Esophagus muscularis mucosa (tissue), 4 donors: Measurements from ENCODE around the gene SETD7. TPM values are rescaled to one million over a fixed set of nuclear protein-coding genes. Genes with fewer than 3 reads are reported as not detected.

Source experiments
- DNase-seq: peaks from one replicate; pipeline ENCODE4 v3.0.0-alpha.2; 2017; ENCODE audit errors: extremely low spot score
- H3K27ac ChIP-seq, 4 donors: fragments of 200-600 bp; sonication (generic); replicated peaks in 1 of 4; 1 replicate in 3 of 4; 2 replicates in 1 of 4; pipeline ENCODE4 v1.5.1; 2016 to 2019; ENCODE audit warnings: mild to moderate bottlenecking in 1 of 4
- H3K27me3 ChIP-seq, 4 donors: fragments of 200-600 bp; sonication (generic); one replicate each; pipeline versions ENCODE4 v1.5.1 to v1.6.0; 2016 to 2019
- H3K36me3 ChIP-seq, 4 donors: fragments of 200-600 bp; sonication (generic); one replicate each; pipeline ENCODE4 v1.5.1; 2016 to 2019
- H3K4me1 ChIP-seq, 4 donors: fragments of 200-600 bp; sonication (generic); one replicate each; pipeline ENCODE4 v1.5.1; 2016 to 2019
- H3K4me3 ChIP-seq, 4 donors: fragments of 200-600 bp; sonication (generic); 1 replicate in 2 of 4; 2 replicates in 2 of 4; pipeline ENCODE4 v1.5.1; 2016 to 2019; ENCODE audit warnings: mild to moderate bottlenecking in 4 of 4, moderate library complexity in 1 of 4
- H3K9me3 ChIP-seq, 4 donors: fragments of 200-600 bp; sonication (generic); 1 replicate in 3 of 4; 2 replicates in 1 of 4; pipeline ENCODE4 v1.5.1; 2016 to 2019
- CTCF ChIP-seq, 3 experiments: fragments of 200-600 bp in 2 of 3; fragments of 450-650 bp in 1 of 3; sonication (generic) in 2 of 3; IDR thresholded peaks; one replicate each; pipeline ENCODE4 v1.5.1; 2017 to 2019; ENCODE audit warnings: antibody characterized with exemption in 3 of 3, mild to moderate bottlenecking in 2 of 3, moderate library complexity in 1 of 3
- EP300 ChIP-seq: sonication (generic); formaldehyde crosslinking; IDR thresholded peaks from one replicate; pipeline ENCODE4 v1.6.1; 2017; ENCODE audit warnings: antibody characterized with exemption
- POLR2A ChIP-seq: fragments of 450-650 bp; IDR thresholded peaks from one replicate; pipeline ENCODE4 v1.6.1; 2017; ENCODE audit warnings: antibody characterized with exemption, moderate library complexity, mild to moderate bottlenecking, low read depth
- POLR2AphosphoS5 ChIP-seq, 2 donors: sonication (generic); formaldehyde crosslinking; IDR thresholded peaks; one replicate each; pipeline ENCODE4 v1.6.1; 2017; ENCODE audit warnings: antibody characterized with exemption in 2 of 2
- WGBS: methylation state at CpG from one replicate; pipeline ENCODE4 v1.1.5; 2018; 5-methylcytosine and 5-hydroxymethylcytosine counted together
- intact Hi-C: fragments of 100-400 bp; cut with DNase I; formaldehyde crosslinking; loops from one replicate; pipeline ENCODE4 v1.15.1; 2023
- total RNA-seq, 4 donors: library from RNA; depleted of rRNA; stranded (reverse); fragments of >200 nt; gene quantifications; one replicate each; pipeline versions ENCODE4 v1.1.0 to v1.2.1, GENCODE V29; 2016

Gene SETD7
- total RNA-seq, 4 donors from 2014 or later, result 54.4 to 96.0 (median 63.9) TPM

GRCh38 chr4:139457318-139457717 lies 98.7 kb downstream of the SETD7 start:
- intact Hi-C loops, result loop anchor here (5.0 to 10.0 kb wide), 3 partner anchors 90 to 373 kb away; partner anchors contain the start of gene ELF2
- H3K4me1 ChIP-seq, result peaks cover 29 to 68% (median 63%) of the 10 kb centered on the region in 4 donors
- no peak for TF ChIP-seq CTCF (IDR thresholded peaks at IDR 0.05)
- no peak for TF ChIP-seq POLR2AphosphoS5 (IDR thresholded peaks at IDR 0.05)
- TF ChIP-seq EP300, result no peak
- no peak for TF ChIP-seq POLR2A

GRCh38 chr4:139455126-139455538 lies 100.9 kb downstream of the SETD7 start:
- no peaks in the 10 kb centered on the region for H3K9me3 ChIP-seq
- no peak for TF ChIP-seq POLR2AphosphoS5 (IDR thresholded peaks at IDR 0.05)
- TF ChIP-seq EP300, result no peak
- TF ChIP-seq POLR2A, result no peak
- no peak for TF ChIP-seq CTCF (IDR thresholded peaks at IDR 0.05)
- intact Hi-C loops, result loop anchor here (5.0 to 10.0 kb wide), 3 partner anchors 92 to 370 kb away; partner anchors contain the start of gene ELF2
- DNase-seq, result no peak
- peak overlapping the region; percentile 92 to 99 (median 96) for H3K27ac ChIP-seq
- peaks cover 36 to 63% (median 59%) of the 10 kb centered on the region in 4 donors for H3K4me1 ChIP-seq
- H3K27me3 ChIP-seq, result no peaks in the 10 kb centered on the region
- 57% methylated on average over 6 of the region's 6 CpGs for WGBS
- peak overlapping the region; percentile 76 to 93 (median 81) for H3K4me3 ChIP-seq
- no peaks in the 10 kb centered on the region for H3K36me3 ChIP-seq

More at GRCh38 chr4:139457318-139457717, 98.7 kb downstream of the SETD7 start:
- H3K27ac ChIP-seq, result no peak overlapping the region
- no peaks in the 10 kb centered on the region for H3K36me3 ChIP-seq
- H3K4me3 ChIP-seq, result no peak overlapping the region
- no peaks in the 10 kb centered on the region for H3K9me3 ChIP-seq
- no peaks in the 10 kb centered on the region for H3K27me3 ChIP-seq
- no peak for DNase-seq
- WGBS, result 65% methylated on average over 4 of the region's 4 CpGs

GRCh38 chr4:139454111-139455045 lies 101.6 kb downstream of the SETD7 start, which contains the start of gene RAB33B:
TSS of gene RAB33B (plus strand) at chr4:139454121. CDS start at chr4:139454196, 75 bp downstream.
- peaks cover 36 to 59% (median 57%) of the 10 kb centered on the region in 4 donors for H3K4me1 ChIP-seq
- no peaks in the 10 kb centered on the region for H3K36me3 ChIP-seq
- intact Hi-C loops, result loop anchor here (5.0 to 10.0 kb wide), 3 partner anchors 93 to 370 kb away; partner anchors contain the start of gene ELF2
- H3K27ac ChIP-seq, result peak within 1 kb of the TSS; percentile 92 to 99 (median 96)
- no peak for DNase-seq
- 1% methylated on average over 18 of the region's 46 CpGs for WGBS
- H3K4me3 ChIP-seq, result peak within 1 kb of the TSS; percentile 76 to 93 (median 81)
- TF ChIP-seq POLR2A (peak; percentile 94), EP300 (no peak), CTCF (IDR thresholded peaks at IDR 0.05) (no peak), POLR2AphosphoS5 (IDR thresholded peaks at IDR 0.05) (peak; percentile 94 to 98)
- no peaks in the 10 kb centered on the region for H3K27me3 ChIP-seq
- no peaks in the 10 kb centered on the region for H3K9me3 ChIP-seq

GRCh38 chr4:139453371-139454110 lies 102.5 kb downstream of the SETD7 start:
- peak; percentile 99 for DNase-seq
- WGBS, result 0% methylated on average over 14 of the region's 76 CpGs
- Histone ChIP-seq H3K9me3 (no peaks in the 10 kb centered on the region), H3K27me3 (no peaks in the 10 kb centered on the region), H3K36me3 (no peaks in the 10 kb centered on the region), H3K4me3 (peak overlapping the region; percentile 76 to 93 (median 81)), H3K4me1 (peaks cover 36 to 50% (median 49%) of the 10 kb centered on the region in 4 donors), H3K27ac (peak overlapping the region; percentile 92 to 99 (median 96))
- peak; percentile 63 for TF ChIP-seq POLR2A
- peak; percentile 75 to 87 for TF ChIP-seq POLR2AphosphoS5 (IDR thresholded peaks at IDR 0.05)
- peak in 1 of 3 experiments; percentile 7 for TF ChIP-seq CTCF (IDR thresholded peaks at IDR 0.05)
- no peak for TF ChIP-seq EP300
- intact Hi-C loops, result loop anchor here (10.0 kb wide), 2 partner anchors 279 to 369 kb away; partner anchors contain the start of gene ELF2
